Thoracic aorta endothelial cell (primary cell): ENCODE data around the gene BEX3. TPM values are rescaled to one million over a fixed set of nuclear protein-coding genes. Genes with fewer than 3 reads are reported as not detected.

Source experiments
- small RNA-seq: library from RNA; depleted of rRNA; stranded (forward); fragments of <200 nt; gene quantifications from one replicate; pipeline ENCODE3, GENCODE V24; 2012
- total RNA-seq: library from RNA; depleted of rRNA; stranded (reverse); fragments of >200 nt; gene quantifications from 2 replicates; pipeline ENCODE4 v1.2.3, GENCODE V29; 2012

BEX3 gene
- 157 and 193 TPM in 2 replicates for total RNA-seq

GRCh38 chrX:103376118-103376978 lies at the start of gene BEX3:
TSS of gene BEX3 (plus strand) at chrX:103376538. CDS start at chrX:103377522, 984 bp downstream.

GRCh38 chrX:103329991-103330390 lies 46.3 kb upstream of the BEX3 start, which contains the start of gene TCEAL7:
TSS of gene TCEAL7 (plus strand) at chrX:103330239. CDS start at chrX:103331404, 1,165 bp downstream.

GRCh38 chrX:103356130-103356798 lies 20.1 kb upstream of the BEX3 start, which contains the start of gene TCEAL9:
TSS of gene TCEAL9 (plus strand) at chrX:103356506. CDS start at chrX:103357685, 1,179 bp downstream.

Small RNAs within 50 kb of the gene (small RNA-seq; reads per million reads assigned to genes)
- gene Z92846.1: not detected

Other genes starting within 250 kb of the BEX3 start
- gene BEX4, start 161.4 kb upstream of the BEX3 start, total RNA-seq: 19.3 and 24.3 TPM in 2 replicates
- 90.4 and 92.2 TPM in 2 replicates for gene TCEAL8, start 121.4 kb upstream of the BEX3 start, total RNA-seq
- not detected in 2 replicates for gene TCEAL5, start 99.8 kb upstream of the BEX3 start, total RNA-seq
- gene BEX2, start 65.5 kb upstream of the BEX3 start, total RNA-seq: 0.27 and 0.29 TPM in 2 replicates
- 3.1 and 5.0 TPM in 2 replicates for gene TCEAL7, start 46.3 kb upstream of the BEX3 start, total RNA-seq
- gene TCEAL9, start 20.0 kb upstream of the BEX3 start, total RNA-seq: 121 and 133 TPM in 2 replicates
- gene RAB40A, start 143.0 kb downstream of the BEX3 start, total RNA-seq: 0.14 and 0.27 TPM in 2 replicates
- 36.5 and 36.7 TPM in 2 replicates for gene TCEAL4, start 209.0 kb downstream of the BEX3 start, total RNA-seq
- gene TCEAL3, start 231.4 kb downstream of the BEX3 start, total RNA-seq: 9.8 and 10.6 TPM in 2 replicates